Neuronal stem cell (in vitro differentiated cells): ENCODE data around the gene SERPINA5.
A peak's percentile ranks its signal among the peaks of the same experiment; 100 is the strongest.

Experiments used
- DNase-seq: peaks from one replicate; pipeline ENCODE4 v3.0.0-alpha.2; 2013; ENCODE audit warnings: low spot score
- H2AFZ ChIP-seq: one replicate; pipeline ENCODE4 v1.6.1; 2013; ENCODE audit warnings: mild to moderate bottlenecking, low read length, inconsistent platforms
- H2AK5ac ChIP-seq: 2 replicates; pipeline ENCODE4 v1.6.1; 2013; ENCODE audit warnings: low read depth, mild to moderate bottlenecking, inconsistent platforms, low read length, moderate library complexity, mixed read lengths
- H2BK120ac ChIP-seq: 2 replicates; pipeline ENCODE4 v1.6.1; 2013; ENCODE audit warnings: low read depth, mild to moderate bottlenecking, inconsistent platforms, low read length, moderate library complexity, mixed read lengths
- H2BK12ac ChIP-seq: one replicate; pipeline ENCODE4 v1.6.1; 2013; ENCODE audit warnings: low read length, inconsistent platforms
- H2BK15ac ChIP-seq: 2 replicates; pipeline ENCODE4 v1.6.1; 2013; ENCODE audit warnings: mild to moderate bottlenecking, low read length, inconsistent platforms, mixed read lengths
- H2BK5ac ChIP-seq: one replicate; pipeline ENCODE4 v1.6.1; 2013; ENCODE audit warnings: inconsistent platforms, mild to moderate bottlenecking, low read length, moderate library complexity
- H3K14ac ChIP-seq: one replicate; pipeline ENCODE4 v1.6.1; 2013; ENCODE audit warnings: low read length, inconsistent platforms
- H3K18ac ChIP-seq: 2 replicates; pipeline ENCODE4 v1.6.1; 2013; ENCODE audit warnings: low read length, inconsistent platforms
- H3K23ac ChIP-seq: 2 replicates; pipeline ENCODE4 v1.6.1; 2013; ENCODE audit warnings: low read depth, mild to moderate bottlenecking, mixed read lengths, low read length, inconsistent platforms; ENCODE audit not compliant: poor library complexity
- H3K27ac ChIP-seq: replicated peaks from 3 replicates; pipeline ENCODE4 v1.5.1; 2013; ENCODE audit warnings: low read length, inconsistent platforms
- H3K27me3 ChIP-seq, 3 experiments: 2 replicates each; pipeline ENCODE4 v1.6.1; 2013; ENCODE audit warnings: low read length in 3 of 3, mild to moderate bottlenecking in 2 of 3, inconsistent platforms in 1 of 3, low read depth in 1 of 3, mixed read lengths in 1 of 3, moderate library complexity in 1 of 3; ENCODE audit not compliant: control insufficient read depth in 3 of 3, insufficient read depth in 3 of 3
- H3K36me3 ChIP-seq, 2 donors: replicated peaks in 1 of 2; 2 replicates each; pipeline ENCODE4 v1.6.1; 2013; ENCODE audit warnings: low read length in 2 of 2; ENCODE audit not compliant: control insufficient read depth in 2 of 2, insufficient read depth in 2 of 2
- H3K4ac ChIP-seq: 2 replicates; pipeline ENCODE4 v1.6.1; 2013; ENCODE audit warnings: inconsistent platforms, mild to moderate bottlenecking, low read length, moderate library complexity
- H3K4me1 ChIP-seq, 2 donors: 1 replicate in 1 of 2; 2 replicates in 1 of 2; pipeline ENCODE4 v1.6.1; 2013; ENCODE audit warnings: low read length in 2 of 2, low read depth in 1 of 2; ENCODE audit not compliant: control insufficient read depth in 2 of 2, insufficient read depth in 1 of 2
- H3K4me2 ChIP-seq: one replicate; pipeline ENCODE4 v1.6.1; 2013; ENCODE audit warnings: mild to moderate bottlenecking, low read length, inconsistent platforms; ENCODE audit not compliant: insufficient read depth, poor library complexity, severe bottlenecking
- H3K4me3 ChIP-seq, 2 donors: 2 replicates each; pipeline ENCODE4 v1.5.1; 2013; ENCODE audit warnings: low read length in 2 of 2, mild to moderate bottlenecking in 2 of 2, inconsistent platforms in 1 of 2, moderate library complexity in 1 of 2
- H3K79me1 ChIP-seq: one replicate; pipeline ENCODE4 v1.6.1; 2013; ENCODE audit warnings: low read depth, mild to moderate bottlenecking, inconsistent platforms, low read length, moderate library complexity
- H3K9ac ChIP-seq: one replicate; pipeline ENCODE4 v1.6.1; 2013; ENCODE audit warnings: mild to moderate bottlenecking, low read depth, low read length, inconsistent platforms; ENCODE audit not compliant: poor library complexity
- H3K9me3 ChIP-seq, 2 donors: replicated peaks in 1 of 2; 2 replicates each; pipeline versions ENCODE3 to v1.6.1; 2013; ENCODE audit warnings: low read length in 2 of 2, mild to moderate bottlenecking in 2 of 2, inconsistent platforms in 1 of 2, low read depth in 1 of 2, mixed read lengths in 1 of 2, moderate library complexity in 1 of 2; ENCODE audit not compliant: control insufficient read depth in 2 of 2, insufficient read depth in 1 of 2
- H4K8ac ChIP-seq: one replicate; pipeline ENCODE4 v1.6.1; 2013; ENCODE audit warnings: low read depth, mild to moderate bottlenecking, inconsistent platforms, low read length, moderate library complexity
- H4K91ac ChIP-seq: one replicate; pipeline ENCODE4 v1.6.1; 2013; ENCODE audit warnings: low read length, low read depth, mild to moderate bottlenecking, inconsistent platforms; ENCODE audit not compliant: poor library complexity
- WGBS, 2 donors: extraction: QIAGEN DNeasy Blood & Tissue Kit; methylation state at CpG; one replicate each; pipeline ENCODE4 v1.1.7; 2013; ENCODE audit warnings: missing lambda C conversion rate in 2 of 2, mixed read lengths in 1 of 2; ENCODE audit not compliant: insufficient read length in 2 of 2, insufficient replicate concordance in 1 of 2; ENCODE audit errors: extremely low coverage in 2 of 2; 5-methylcytosine and 5-hydroxymethylcytosine counted together

The SERPINA5 gene

DNA sequence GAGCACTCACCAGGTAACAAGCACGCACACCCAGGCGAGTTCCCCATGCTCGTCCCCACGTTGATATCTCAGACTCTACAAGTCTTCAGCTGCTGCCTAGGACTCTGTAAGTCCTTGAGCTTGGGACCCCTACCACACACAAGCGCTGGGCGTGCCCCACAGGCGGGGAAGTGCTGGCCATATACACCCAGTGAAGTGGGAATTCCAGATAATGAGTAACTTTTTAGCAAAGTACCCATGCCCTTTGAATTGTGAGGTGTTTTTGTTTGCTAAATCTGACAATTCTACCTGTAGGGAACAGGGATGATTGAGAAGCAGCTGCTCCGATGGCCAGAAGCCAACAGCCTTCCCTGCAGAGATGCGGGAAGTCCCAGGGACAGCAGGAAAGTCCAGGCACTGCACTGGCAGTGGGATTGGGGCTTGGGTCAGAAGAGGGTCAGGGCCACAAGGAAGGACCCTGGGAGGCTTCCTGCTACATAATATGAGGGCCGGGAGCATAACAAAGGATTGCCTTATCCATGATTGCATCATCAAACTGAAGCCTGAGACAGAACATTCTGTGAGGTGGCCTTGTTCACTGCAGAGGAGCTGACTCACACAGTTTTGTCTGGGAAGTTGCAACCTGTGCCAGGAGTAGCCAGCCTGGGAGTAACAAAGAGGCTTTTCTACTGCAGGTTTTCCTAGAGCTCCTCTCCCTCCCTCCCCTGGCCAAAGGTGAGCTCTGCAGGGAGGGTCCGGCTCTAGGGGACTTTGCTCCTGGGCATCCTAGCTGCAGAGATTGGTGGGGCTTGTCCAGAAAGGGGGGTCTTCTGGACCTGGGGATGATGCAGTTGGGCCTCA, 17.8 kb downstream of the SERPINA5 start:
- DNase-seq = no peak
- Histone ChIP-seq H2AK5ac (no peak overlapping the region), H3K9me3 (no peaks in the 10 kb centered on the region), H3K4me2 (no peak overlapping the region), H3K4ac (no peak overlapping the region), H3K18ac (no peak overlapping the region), H3K9ac (no peak overlapping the region), H3K27me3 (no peaks in the 10 kb centered on the region), H4K8ac (no peak overlapping the region), H3K27ac (no peak overlapping the region), H3K14ac (no peak overlapping the region), H3K36me3 (no peaks in the 10 kb centered on the region), H2BK5ac (no peak overlapping the region), H3K4me1 (peaks cover 0 to 11% of the 10 kb centered on the region in 2 donors), H2AFZ (no peak overlapping the region), H2BK12ac (no peak overlapping the region), H4K91ac (no peak overlapping the region), H3K79me1 (no peaks in the 10 kb centered on the region), H3K4me3 (no peak overlapping the region), H3K23ac (no peak overlapping the region), H2BK120ac (no peak overlapping the region), H2BK15ac (no peak overlapping the region)
- no CpG with 5 or more reads among the region's 11 CpGs for WGBS, 2 donors

DNA sequence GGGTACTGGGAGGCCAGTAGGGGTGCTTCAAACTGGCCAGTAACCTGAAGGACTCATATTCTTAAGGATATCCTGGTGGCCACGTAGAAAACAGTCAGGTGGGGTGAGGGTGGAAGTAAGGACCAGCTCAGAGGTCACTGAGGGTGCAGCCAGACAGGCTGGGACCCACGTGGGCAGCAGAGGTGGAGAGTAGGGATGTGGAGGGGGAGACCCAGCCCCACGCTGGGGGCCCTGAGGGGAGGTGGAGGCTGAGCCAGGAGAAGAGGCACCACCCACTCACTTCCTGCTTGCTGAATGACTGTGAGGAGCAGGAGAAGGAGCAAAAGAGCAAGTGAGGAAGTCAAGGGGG, 18.4 kb downstream of the SERPINA5 start:
- Histone ChIP-seq H4K91ac (no peak overlapping the region), H3K27ac (no peak overlapping the region), H3K23ac (no peak overlapping the region), H2BK15ac (peak overlapping the region; percentile 22), H3K14ac (no peak overlapping the region), H4K8ac (no peak overlapping the region), H2BK120ac (no peak overlapping the region), H3K4ac (no peak overlapping the region), H2AK5ac (peak overlapping the region; percentile 57), H3K18ac (peak overlapping the region; percentile 23), H3K9me3 (no peaks in the 10 kb centered on the region), H3K9ac (no peak overlapping the region), H3K4me1 (peaks cover 0 to 11% of the 10 kb centered on the region in 2 donors), H3K27me3 (no peaks in the 10 kb centered on the region), H3K4me2 (no peak overlapping the region), H3K4me3 (no peak overlapping the region), H2BK5ac (no peak overlapping the region), H2BK12ac (no peak overlapping the region), H2AFZ (no peak overlapping the region), H3K79me1 (no peaks in the 10 kb centered on the region), H3K36me3 (no peaks in the 10 kb centered on the region)
- no peak for DNase-seq
- WGBS, 2 donors = no CpG with 5 or more reads among the region's 3 CpGs

DNA sequence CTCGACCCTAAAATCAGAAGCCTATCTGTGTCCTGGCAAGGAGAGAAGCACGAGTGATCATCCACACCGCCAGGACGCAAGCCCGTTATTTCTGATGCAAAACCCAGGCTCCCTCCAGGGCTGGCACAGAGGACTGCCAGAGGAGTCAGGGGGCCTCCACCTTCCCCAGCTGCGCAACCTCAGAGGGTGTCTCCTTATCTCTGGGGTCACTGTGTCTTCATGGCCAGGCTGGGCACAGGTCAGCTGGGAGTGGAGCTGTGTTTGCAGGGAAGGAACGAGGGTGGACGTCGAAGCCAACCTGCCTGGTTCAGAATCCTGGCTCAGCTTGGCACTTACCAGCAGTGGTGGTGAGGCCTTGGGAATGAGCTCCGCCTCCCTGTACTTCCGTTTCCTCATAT, 18.9 kb downstream of the SERPINA5 start:
- Histone ChIP-seq H2BK120ac (no peak overlapping the region), H3K23ac (no peak overlapping the region), H2AK5ac (no peak overlapping the region), H2AFZ (no peak overlapping the region), H3K27me3 (no peaks in the 10 kb centered on the region), H2BK12ac (no peak overlapping the region), H3K4ac (no peak overlapping the region), H2BK5ac (no peak overlapping the region), H4K8ac (no peak overlapping the region), H3K4me2 (no peak overlapping the region), H3K18ac (no peak overlapping the region), H3K4me3 (no peak overlapping the region), H3K79me1 (no peaks in the 10 kb centered on the region), H2BK15ac (peak overlapping the region; percentile 5), H3K4me1 (peaks cover 0 to 11% of the 10 kb centered on the region in 2 donors), H3K36me3 (no peaks in the 10 kb centered on the region), H3K9ac (no peak overlapping the region), H3K27ac (no peak overlapping the region), H3K14ac (no peak overlapping the region), H3K9me3 (no peaks in the 10 kb centered on the region), H4K91ac (no peak overlapping the region)
- WGBS, 2 donors = no CpG with 5 or more reads among the region's 11 CpGs
- DNase-seq = no peak

DNA sequence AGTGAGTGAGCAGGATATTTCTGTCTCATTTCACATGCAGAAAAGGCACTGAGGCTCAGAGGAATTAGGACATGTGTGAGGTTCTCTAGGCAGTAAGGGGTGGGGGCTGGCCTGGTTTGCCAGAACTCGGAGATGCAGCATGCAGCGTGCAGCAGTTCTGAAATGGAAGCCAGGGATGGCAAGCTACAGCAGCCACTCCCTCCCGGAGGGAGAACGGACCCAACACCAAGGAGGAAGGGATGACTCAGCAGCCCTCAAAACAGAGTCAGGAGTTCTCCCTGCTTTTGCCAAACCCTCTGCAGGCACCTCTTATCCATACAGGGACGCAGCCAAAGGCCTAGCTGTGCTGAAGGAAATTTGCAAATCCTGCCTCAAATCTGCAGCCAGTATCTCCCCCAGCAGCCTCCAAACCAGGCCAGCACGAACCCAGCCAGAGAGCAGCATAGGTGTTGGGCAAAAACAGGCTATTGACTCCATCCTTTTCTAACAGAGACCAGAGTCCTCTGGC, 20.7 kb downstream of the SERPINA5 start:
- H3K18ac ChIP-seq = peak overlapping the region; percentile 60
- peak overlapping the region; percentile 65 for H2BK120ac ChIP-seq
- H3K4me2 ChIP-seq = no peak overlapping the region
- DNase-seq = no peak
- H3K9me3 ChIP-seq = no peaks in the 10 kb centered on the region
- no CpG with 5 or more reads among the region's 6 CpGs for WGBS, 2 donors
- H2BK5ac ChIP-seq = no peak overlapping the region
- no peaks in the 10 kb centered on the region for H3K36me3 ChIP-seq
- H3K79me1 ChIP-seq = no peaks in the 10 kb centered on the region
- no peak overlapping the region for H2BK15ac ChIP-seq
- no peak overlapping the region for H3K4me3 ChIP-seq
- H3K23ac ChIP-seq = no peak overlapping the region
- H3K4me1 ChIP-seq = peaks cover 0 to 11% of the 10 kb centered on the region in 2 donors
- no peak overlapping the region for H2BK12ac ChIP-seq
- no peak overlapping the region for H3K4ac ChIP-seq
- H2AK5ac ChIP-seq = no peak overlapping the region
- H2AFZ ChIP-seq = no peak overlapping the region
- H3K27me3 ChIP-seq = no peaks in the 10 kb centered on the region
- no peak overlapping the region for H3K14ac ChIP-seq
- H3K9ac ChIP-seq = no peak overlapping the region
- no peak overlapping the region for H3K27ac ChIP-seq
- no peak overlapping the region for H4K8ac ChIP-seq
- H4K91ac ChIP-seq = no peak overlapping the region
